Measurements from ENCODE around the gene SLC15A2. TPM values are rescaled to one million over a fixed set of nuclear protein-coding genes. Genes with fewer than 3 reads are reported as not detected.
A peak's percentile ranks its signal among the peaks of the same experiment; 100 is the strongest.

The SLC15A2 gene
- total RNA-seq, 2 donors from 2014 or later, result 0.47 to 1.7 TPM

DNA sequence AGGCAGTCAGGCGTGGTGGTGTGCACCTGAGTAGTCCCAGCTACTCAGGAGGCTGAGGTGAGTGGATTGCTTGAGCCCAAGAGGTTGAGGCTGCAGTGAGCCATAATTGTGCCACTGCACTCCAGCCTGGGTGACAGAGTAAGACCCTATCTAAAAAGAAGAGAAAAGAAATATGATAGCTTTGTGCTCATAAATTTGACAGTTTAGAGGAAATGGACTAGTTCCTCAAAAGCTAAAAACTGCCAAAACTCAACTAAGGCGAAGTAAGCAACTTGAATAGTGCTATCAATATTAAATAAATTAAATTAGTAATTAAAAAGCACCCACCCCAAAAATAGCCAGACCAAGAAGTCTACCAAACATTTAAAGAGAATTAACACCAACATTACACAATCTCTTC is 24.5 kb upstream of the SLC15A2 start:
- Histone ChIP-seq H3K27me3 (no peaks in the 10 kb centered on the region), H3K36me3 (no peaks in the 10 kb centered on the region), H3K4me1 (no peaks in the 10 kb centered on the region), H3K9me3 (no peaks in the 10 kb centered on the region), H3K4me3 (no peak overlapping the region), H3K27ac (no peak overlapping the region)
- TF ChIP-seq, protein P1, sequence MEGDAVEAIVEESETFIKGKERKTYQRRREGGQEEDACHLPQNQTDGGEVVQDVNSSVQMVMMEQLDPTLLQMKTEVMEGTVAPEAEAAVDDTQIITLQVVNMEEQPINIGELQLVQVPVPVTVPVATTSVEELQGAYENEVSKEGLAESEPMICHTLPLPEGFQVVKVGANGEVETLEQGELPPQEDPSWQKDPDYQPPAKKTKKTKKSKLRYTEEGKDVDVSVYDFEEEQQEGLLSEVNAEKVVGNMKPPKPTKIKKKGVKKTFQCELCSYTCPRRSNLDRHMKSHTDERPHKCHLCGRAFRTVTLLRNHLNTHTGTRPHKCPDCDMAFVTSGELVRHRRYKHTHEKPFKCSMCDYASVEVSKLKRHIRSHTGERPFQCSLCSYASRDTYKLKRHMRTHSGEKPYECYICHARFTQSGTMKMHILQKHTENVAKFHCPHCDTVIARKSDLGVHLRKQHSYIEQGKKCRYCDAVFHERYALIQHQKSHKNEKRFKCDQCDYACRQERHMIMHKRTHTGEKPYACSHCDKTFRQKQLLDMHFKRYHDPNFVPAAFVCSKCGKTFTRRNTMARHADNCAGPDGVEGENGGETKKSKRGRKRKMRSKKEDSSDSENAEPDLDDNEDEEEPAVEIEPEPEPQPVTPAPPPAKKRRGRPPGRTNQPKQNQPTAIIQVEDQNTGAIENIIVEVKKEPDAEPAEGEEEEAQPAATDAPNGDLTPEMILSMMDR (IDR thresholded peaks at IDR 0.05), result no peak
- no peak for DNase-seq (ENCODE audit: low spot score)

DNA sequence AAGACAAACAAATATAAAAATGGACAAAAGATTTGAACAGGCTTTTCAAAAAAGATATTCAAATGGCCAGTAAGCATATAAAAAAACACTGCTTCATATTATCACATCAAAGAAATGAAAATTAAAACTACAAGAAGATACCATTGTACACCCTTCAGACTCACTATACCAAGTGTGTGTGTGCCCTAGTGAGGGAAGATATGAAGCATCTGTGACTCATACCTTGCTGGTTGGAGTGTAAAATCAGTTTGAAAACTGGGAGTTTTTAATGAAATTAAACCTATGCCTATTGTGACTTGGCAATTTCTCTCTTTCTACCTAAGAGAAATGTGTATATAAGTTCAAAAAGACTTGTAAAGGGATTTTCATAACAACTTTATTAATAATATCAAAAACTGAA is 23.5 kb upstream of the SLC15A2 start:
- TF ChIP-seq, protein P1 (IDR thresholded peaks at IDR 0.05), result no peak
- H3K4me3 ChIP-seq, result no peak overlapping the region
- no peaks in the 10 kb centered on the region for H3K4me1 ChIP-seq
- H3K27ac ChIP-seq, result no peak overlapping the region
- no peaks in the 10 kb centered on the region for H3K9me3 ChIP-seq
- DNase-seq (ENCODE audit: low spot score), result no peak
- no peaks in the 10 kb centered on the region for H3K27me3 ChIP-seq
- no peaks in the 10 kb centered on the region for H3K36me3 ChIP-seq

DNA sequence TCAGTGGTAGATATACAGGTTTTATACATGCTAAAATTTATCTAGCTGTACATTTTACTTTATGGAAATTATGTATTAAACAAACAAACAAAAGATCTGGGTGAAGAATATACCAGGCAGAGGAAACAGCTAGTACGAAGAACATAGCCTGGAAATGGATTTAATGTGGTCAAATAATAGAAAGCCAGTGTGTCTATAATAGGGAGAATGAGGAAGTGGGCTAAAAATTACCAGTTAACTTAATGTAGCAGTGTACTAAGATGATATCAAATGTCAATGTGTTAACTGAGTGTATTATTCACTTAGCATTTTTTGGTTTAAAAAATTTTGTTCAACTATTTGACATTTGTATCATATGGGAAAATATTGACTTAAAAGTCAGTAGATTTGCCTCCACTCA is 22.8 kb upstream of the SLC15A2 start:
- Histone ChIP-seq H3K27ac (no peak overlapping the region), H3K36me3 (no peaks in the 10 kb centered on the region), H3K9me3 (no peaks in the 10 kb centered on the region), H3K4me1 (no peaks in the 10 kb centered on the region), H3K4me3 (no peak overlapping the region), H3K27me3 (no peaks in the 10 kb centered on the region)
- DNase-seq (ENCODE audit: low spot score), result no peak
- TF ChIP-seq, protein P1 (IDR thresholded peaks at IDR 0.05), result no peak

DNA sequence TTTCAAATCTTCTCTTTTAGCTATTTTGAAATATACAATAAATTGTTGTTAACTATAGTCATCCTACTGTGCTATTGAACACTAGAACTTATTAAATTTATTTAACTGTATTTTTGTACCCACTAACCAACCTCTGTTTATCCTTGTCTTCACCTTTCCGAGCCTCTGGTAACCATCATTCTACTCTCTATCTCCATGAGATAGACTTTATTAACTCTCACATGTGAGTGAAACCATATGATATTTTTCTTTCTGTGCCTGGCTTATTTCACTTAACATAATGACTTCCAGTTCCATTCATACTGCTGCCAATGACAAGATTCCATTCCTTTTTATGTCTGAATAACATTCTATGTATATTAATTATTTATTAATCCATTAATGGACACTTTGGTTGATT is 15.8 kb upstream of the SLC15A2 start:
- no peak for DNase-seq (ENCODE audit: low spot score)
- Histone ChIP-seq H3K4me1 (no peaks in the 10 kb centered on the region), H3K36me3 (no peaks in the 10 kb centered on the region), H3K27ac (no peak overlapping the region), H3K9me3 (no peaks in the 10 kb centered on the region), H3K27me3 (no peaks in the 10 kb centered on the region), H3K4me3 (no peak overlapping the region)
- TF ChIP-seq, protein P1 (IDR thresholded peaks at IDR 0.05), result no peak

DNA sequence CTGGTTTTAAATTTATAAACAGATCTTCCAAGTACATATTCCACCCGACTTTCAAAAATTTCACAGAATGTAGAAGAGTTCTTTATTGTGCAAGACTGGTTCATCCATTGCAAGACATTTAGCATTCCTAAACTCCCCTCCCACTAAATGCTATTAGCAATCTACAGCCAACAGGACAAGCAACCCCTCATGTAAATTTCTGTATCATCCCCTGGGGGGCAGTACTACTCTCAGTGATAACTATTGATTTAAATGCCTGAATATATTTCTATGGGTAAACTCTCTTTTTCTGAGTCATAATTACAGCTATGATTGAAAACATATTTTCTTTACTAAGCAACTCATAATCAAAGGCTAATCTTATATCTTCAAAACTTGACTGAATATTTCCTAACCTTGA is 10.7 kb upstream of the SLC15A2 start:
- H3K36me3 ChIP-seq, result no peaks in the 10 kb centered on the region
- no peak overlapping the region for H3K4me3 ChIP-seq
- TF ChIP-seq, protein P1 (IDR thresholded peaks at IDR 0.05), result peak in 1 of 2 donors; percentile 26
- DNase-seq (ENCODE audit: low spot score), result no peak
- H3K27me3 ChIP-seq, result no peaks in the 10 kb centered on the region
- H3K4me1 ChIP-seq, result no peaks in the 10 kb centered on the region
- no peak overlapping the region for H3K27ac ChIP-seq
- H3K9me3 ChIP-seq, result no peaks in the 10 kb centered on the region

DNA sequence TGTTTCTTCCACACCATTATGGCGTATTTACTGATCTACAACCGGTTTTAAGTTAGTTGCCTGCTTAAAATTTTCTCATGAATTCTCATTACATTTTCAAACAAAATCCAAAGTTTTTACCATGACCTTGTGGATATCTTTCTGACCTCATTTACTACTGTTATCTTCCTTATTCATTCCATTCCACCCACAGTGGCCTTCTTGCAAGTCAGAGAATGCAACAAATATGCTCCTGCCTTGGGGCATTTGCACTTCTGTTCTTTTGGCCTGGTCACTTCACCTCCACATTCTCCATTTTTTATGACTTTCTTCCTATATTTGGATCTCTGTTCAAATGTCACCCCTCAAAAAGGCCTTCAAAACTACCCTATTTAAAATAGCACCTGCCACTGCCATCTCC is 8.8 kb upstream of the SLC15A2 start:
- H3K36me3 ChIP-seq, result no peaks in the 10 kb centered on the region
- no peak overlapping the region for H3K27ac ChIP-seq
- TF ChIP-seq, protein P1 (IDR thresholded peaks at IDR 0.05), result no peak
- H3K4me1 ChIP-seq, result no peaks in the 10 kb centered on the region
- no peak for DNase-seq (ENCODE audit: low spot score)
- no peaks in the 10 kb centered on the region for H3K27me3 ChIP-seq
- H3K4me3 ChIP-seq, result no peak overlapping the region
- no peaks in the 10 kb centered on the region for H3K9me3 ChIP-seq

All from right atrium auricular region (tissue), 2 donors.